Measurements from ENCODE around the gene VPS39. TPM values are rescaled to one million over a fixed set of nuclear protein-coding genes. Genes with fewer than 3 reads are reported as not detected.

VPS39 gene
- total and polyA plus RNA-seq, 2 donors (not counting 3 experiments of a cell fraction or from before 2014, with no cell fraction given) = 56.5 to 56.7 TPM

DNA sequence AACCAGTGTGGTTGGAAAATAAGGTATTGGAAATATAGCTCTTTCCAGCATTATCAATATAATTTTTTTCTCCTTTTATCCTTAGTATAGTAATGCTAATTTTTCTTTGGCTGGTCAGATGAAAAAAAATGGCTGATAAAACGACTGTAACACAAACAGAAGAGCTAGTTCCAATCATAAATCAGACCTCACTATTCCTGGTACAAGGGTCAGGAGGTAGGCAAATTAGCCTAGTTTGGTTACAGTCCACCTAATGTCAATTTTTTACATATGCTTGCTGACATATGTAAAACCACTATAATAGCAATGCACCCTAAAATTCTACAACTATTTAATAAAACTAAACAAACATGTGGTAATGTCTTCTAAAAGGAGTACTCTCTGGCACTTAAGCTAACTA lies 19.9 kb upstream of the VPS39 start:
- FAIRE-seq = no peak

More for the DNA sequence above, 19.9 kb upstream of the VPS39 start:
- H2AFZ ChIP-seq (ENCODE audit: low read depth, low read length) = no peak overlapping the region
- H3K4me2 ChIP-seq (ENCODE audit: insufficient read depth, low read length) = no peak overlapping the region
- no peaks in the 10 kb centered on the region for H4K20me1 ChIP-seq (replicated peaks; ENCODE audit: control insufficient read depth, extremely low read depth, insufficient read depth, low read length)
- dilution Hi-C loops (cut with MboI; ENCODE audit: extremely low pct_ligation_motif_present, low sequenced_read_pairs) (no loop called here), intact Hi-C loops (cut with micrococcal nuclease) (no loop called here)
- no TSS peak for BruUV-seq (replicated peaks)
- no peak overlapping the region for H3K9ac ChIP-seq (replicated peaks; ENCODE audit: extremely low read depth, insufficient read depth, low read length)
- no peak for TF ChIP-seq POLR2AphosphoS5 (IDR thresholded peaks at IDR 0.05; ENCODE audit: insufficient read depth, low read depth, low read length)
- TF ChIP-seq, protein P1, sequence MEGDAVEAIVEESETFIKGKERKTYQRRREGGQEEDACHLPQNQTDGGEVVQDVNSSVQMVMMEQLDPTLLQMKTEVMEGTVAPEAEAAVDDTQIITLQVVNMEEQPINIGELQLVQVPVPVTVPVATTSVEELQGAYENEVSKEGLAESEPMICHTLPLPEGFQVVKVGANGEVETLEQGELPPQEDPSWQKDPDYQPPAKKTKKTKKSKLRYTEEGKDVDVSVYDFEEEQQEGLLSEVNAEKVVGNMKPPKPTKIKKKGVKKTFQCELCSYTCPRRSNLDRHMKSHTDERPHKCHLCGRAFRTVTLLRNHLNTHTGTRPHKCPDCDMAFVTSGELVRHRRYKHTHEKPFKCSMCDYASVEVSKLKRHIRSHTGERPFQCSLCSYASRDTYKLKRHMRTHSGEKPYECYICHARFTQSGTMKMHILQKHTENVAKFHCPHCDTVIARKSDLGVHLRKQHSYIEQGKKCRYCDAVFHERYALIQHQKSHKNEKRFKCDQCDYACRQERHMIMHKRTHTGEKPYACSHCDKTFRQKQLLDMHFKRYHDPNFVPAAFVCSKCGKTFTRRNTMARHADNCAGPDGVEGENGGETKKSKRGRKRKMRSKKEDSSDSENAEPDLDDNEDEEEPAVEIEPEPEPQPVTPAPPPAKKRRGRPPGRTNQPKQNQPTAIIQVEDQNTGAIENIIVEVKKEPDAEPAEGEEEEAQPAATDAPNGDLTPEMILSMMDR (IDR thresholded peaks at IDR 0.05; ENCODE audit: extremely low read depth in 1 of 2, insufficient read depth in 1 of 2, low read depth in 1 of 2, low read length in 2 of 2) = no peak
- TF ChIP-seq POLR2A (IDR thresholded peaks at IDR 0.05; ENCODE audit: low read depth, low read length) = no peak
- TF ChIP-seq FOS (IDR thresholded peaks at IDR 0.05; ENCODE audit: borderline replicate concordance, insufficient read depth, low read length) = no peak
- no peak for TF ChIP-seq GATA2 (IDR thresholded peaks at IDR 0.05; ENCODE audit: insufficient read depth, insufficient read length, low read depth, low read length)
- TF ChIP-seq JUN (IDR thresholded peaks at IDR 0.05; ENCODE audit: borderline replicate concordance, insufficient read depth, insufficient read length, low read depth) = no peak
- no peak for TF ChIP-seq MYC (IDR thresholded peaks at IDR 0.05; ENCODE audit: low read depth, low read length)
- TF ChIP-seq, protein P2, sequence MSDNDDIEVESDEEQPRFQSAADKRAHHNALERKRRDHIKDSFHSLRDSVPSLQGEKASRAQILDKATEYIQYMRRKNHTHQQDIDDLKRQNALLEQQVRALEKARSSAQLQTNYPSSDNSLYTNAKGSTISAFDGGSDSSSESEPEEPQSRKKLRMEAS (IDR thresholded peaks at IDR 0.05; ENCODE audit: insufficient read depth, insufficient read length) = no peak
- TF ChIP-seq EZH2 (IDR thresholded peaks at IDR 0.05; ENCODE audit: borderline replicate concordance, low read depth, low read length, severe bottlenecking) = no peak
- peaks cover 12 to 24% of the 10 kb centered on the region in 2 experiments for H3K36me3 ChIP-seq (ENCODE audit: control insufficient read depth in 2 of 2, extremely low read depth in 1 of 2, insufficient read depth in 2 of 2, low read length in 2 of 2)
- CTCF ChIA-PET = interaction anchor here (0.9 to 1.7 kb wide), 5 partner anchors 11 to 423 kb away, joined by 3 to 7 read pairs (median 4); no protein-coding TSS in a partner anchor
- no peak overlapping the region for H3K27ac ChIP-seq (ENCODE audit: insufficient read depth, low read depth, low read length)
- H3K9me3 ChIP-seq (replicated peaks; ENCODE audit: control insufficient read depth, insufficient read depth, low read length) = no peaks in the 10 kb centered on the region
- no peak overlapping the region for H3K4me3 ChIP-seq (replicated peaks in 1 of 3; ENCODE audit: insufficient read depth in 1 of 3, low read depth in 1 of 3, low read length in 3 of 3)
- no peaks in the 10 kb centered on the region for H3K4me1 ChIP-seq (ENCODE audit: control insufficient read depth, extremely low read depth, insufficient read depth, low read length)
- H3K79me2 ChIP-seq (ENCODE audit: control insufficient read depth, insufficient read depth, low read length) = no peaks in the 10 kb centered on the region
- POLR2A ChIA-PET = no interaction called here
- no peaks in the 10 kb centered on the region for H3K27me3 ChIP-seq (ENCODE audit: control insufficient read depth in 2 of 2, insufficient read depth in 2 of 2, low read length in 2 of 2)
- DNase-seq (ENCODE audit: low read depth, low spot score) = no peak
- H3K9me1 ChIP-seq (replicated peaks; ENCODE audit: control insufficient read depth, extremely low read depth, insufficient read depth, low read length) = no peaks in the 10 kb centered on the region
